GM12872 (cell line): ENCODE measurements around the gene C12orf75.

Source experiments
- CTCF ChIP-seq: IDR thresholded peaks from 3 replicates; pipeline ENCODE4 v1.5.1; 2011; ENCODE audit warnings: low read depth, mild to moderate bottlenecking, low read length, moderate library complexity; ENCODE audit not compliant: insufficient read depth

C12orf75 gene

DNA sequence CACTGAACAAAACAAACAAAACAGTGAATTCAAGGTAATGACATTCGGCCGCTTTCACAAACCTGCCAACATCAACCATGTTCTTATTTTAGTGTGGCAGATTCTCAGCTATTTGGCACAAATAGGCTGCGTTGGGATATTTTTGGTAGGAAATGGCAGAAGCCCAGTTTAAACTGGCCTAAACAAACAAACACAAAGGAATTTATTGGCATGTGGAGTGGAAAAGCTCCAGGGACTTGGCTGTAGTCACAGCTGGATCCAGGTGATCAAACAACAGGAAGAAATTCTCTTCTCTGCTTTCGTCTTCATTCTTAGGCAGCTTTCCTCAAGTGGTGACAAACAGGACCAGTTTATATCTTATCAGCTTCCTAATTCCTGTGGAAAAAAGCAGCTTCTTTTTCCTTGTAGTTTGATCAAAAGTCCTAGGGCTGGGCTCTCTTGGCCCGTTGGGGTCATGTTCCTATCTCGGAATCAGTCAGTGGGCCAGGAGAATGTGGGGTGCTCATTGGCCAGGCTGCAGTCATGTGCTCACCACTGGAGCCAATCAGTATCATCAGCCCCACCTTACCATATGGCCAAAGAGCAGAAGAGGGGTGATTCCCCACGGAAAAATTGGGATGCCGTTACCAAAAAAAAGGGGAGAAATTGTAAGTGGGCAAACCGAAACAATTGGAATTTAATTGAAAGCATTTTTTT lies 22.6 kb downstream of the C12orf75 start:
- TF ChIP-seq CTCF = no peak

DNA sequence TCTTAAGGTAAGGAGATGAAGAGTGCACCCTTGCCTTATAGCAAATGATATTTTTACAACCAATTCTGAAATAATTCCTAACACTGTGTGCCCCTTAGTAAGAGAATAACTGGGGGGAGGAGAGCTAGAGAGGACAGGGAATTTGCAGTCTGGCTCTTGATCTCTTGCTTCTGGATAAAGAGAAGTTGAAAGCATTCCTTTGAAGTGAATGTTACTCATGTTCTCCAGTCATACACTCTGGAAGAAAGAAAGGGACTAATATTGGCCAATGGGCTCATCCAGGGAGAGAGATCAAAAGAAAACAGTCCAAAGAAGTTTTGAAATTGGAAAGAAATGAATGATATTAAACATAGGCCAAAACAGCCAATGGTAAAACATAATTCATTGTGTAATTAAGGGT lies 25.3 kb downstream of the C12orf75 start:
- no peak for TF ChIP-seq CTCF

GRCh38 chr12:105357162-105357691 lies 26.7 kb downstream of the C12orf75 start:
- no peak for TF ChIP-seq CTCF

DNA sequence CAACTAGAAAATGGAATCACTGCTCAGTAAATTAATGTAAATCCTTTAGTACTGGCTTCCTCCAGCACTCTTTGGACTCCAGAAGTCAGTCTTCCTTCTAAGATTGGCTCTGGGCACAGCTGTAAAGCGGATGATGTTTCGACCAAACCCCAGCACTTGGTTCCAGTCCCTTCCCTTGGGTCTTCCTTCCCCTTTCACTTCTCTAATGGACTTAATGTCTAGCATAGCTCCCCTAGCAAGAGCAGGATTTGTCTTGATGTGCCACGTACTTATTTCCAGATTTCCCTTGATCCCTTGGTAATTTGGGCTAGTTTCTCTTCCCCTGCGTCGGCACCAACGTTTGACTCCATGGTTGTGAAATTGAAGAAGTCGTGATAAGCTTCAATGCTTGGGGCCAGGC lies 28.3 kb downstream of the C12orf75 start:
- no peak for TF ChIP-seq CTCF

DNA sequence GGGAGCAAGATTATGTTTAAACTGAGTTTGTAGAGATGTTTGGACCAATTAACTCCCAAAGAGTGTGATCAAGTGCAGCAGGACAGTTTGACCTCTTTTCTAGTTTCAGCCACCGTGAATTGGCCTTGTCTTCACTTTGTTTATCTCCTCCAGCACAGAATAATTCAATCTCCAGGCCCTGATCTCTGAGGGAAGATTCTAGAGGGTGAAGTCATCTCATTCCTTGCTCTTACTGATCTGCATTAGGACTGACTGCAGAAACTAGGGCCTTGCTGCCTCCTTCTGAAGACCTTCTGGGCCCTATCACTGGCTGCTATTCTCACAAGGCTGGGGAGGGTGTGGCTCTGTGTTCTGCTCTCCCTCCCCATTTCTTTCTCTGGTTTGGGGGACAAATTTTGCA lies 29.4 kb downstream of the C12orf75 start:
- no peak for TF ChIP-seq CTCF

DNA sequence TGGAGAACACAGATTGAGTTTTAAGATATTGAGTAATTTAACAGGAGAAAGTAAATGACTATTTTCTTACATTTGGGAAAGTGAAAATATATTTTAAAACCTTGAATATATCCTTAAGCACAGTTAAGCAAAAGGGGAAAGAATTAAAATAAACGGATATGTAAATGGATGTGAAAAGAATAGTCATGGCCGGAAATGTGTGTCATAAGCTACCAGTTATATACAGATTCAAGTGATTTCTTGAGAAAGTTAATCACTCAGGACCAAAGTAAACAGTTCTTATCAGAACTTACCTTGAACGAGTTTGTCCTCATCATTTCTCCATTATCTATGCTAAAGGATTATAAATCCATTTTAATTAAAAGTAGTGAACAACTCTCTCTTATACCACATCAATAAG lies 33.4 kb downstream of the C12orf75 start:
- TF ChIP-seq CTCF = no peak

GRCh38 chr12:105365231-105365630 lies 34.7 kb downstream of the C12orf75 start:
- TF ChIP-seq CTCF = no peak
